ENCODE results near the gene GP2.
A peak's percentile ranks its signal among the peaks of the same experiment; 100 is the strongest.
"Not testable (repeated sequence)": the region's sequence is repeated elsewhere in the genome, so short reads cannot be mapped to it uniquely, and the experiment has no call there.

The GP2 gene

DNA sequence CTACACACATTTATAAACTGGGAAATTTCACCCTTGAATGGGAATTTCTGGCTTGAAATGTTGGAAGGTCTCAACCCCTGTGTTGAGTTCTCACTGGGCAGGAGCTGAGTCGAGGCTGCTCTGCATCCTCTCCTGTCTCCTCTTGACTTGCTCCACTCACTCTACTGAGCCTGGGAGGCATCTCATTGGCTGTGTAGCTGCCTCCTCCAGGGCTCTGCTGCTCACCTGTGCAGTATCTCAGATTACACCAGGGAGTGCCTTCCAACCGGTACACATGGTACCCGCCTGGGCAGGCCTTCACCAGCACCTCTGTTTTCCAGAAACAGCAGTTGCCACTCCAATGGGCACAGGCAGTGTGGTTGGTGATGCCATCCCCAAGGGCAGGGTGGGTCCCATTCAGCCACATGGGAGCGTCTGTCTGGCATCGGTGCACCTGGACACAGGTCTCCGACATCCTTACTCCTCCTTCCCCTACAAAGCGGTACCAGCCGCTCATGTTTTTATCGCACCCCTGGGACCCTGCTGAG lies 3.7 kb downstream of the GP2 start:
- peak; percentile 24 for DNase-seq

DNA sequence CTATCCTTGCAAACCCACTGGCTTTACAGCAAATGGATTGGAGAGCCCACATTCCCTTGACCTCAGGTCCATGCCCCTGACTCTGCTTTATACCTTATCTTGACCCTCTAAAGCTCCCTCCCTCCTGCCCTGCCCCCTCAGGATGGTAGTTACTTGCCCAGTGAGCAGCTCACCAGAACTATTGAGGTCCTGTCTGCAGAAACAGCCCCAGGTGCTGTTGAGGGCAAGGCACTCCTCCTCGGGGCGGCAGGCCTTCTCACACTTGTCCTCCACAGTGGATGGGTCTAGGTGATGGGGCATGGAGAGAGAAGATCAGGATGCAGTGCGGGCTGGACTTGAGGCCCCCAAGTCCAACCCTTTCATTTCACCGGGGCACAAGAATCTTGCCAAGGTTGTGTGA lies 4.6 kb downstream of the GP2 start:
- no peak for DNase-seq

GRCh38 chr16:20321671-20322070 lies 5.6 kb downstream of the GP2 start:
- DNase-seq: no peak

- DNase-seq: not testable (repeated sequence)
Observed at GRCh38 chr16:20321051-20321450, 6.3 kb downstream of the GP2 start.

DNA sequence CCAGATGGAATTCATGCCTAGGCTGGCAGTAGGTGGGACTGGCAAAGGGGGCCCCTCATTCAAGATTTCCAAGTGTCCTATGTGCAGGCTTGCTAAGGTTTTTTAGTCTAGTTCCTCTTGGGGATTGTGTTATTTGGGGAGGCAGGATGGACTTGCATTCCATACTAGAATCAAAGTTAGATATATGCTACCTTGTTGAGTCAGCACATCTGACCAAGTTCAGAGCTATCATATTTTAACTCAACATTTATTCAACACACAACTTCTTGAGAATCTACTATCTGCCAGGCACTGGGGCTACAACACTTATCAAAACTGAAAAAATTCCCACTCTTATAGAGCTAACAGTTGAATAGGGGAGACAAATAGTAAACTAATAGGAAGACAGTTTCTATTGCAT lies 6.7 kb downstream of the GP2 start:
- no peak for DNase-seq

GRCh38 chr16:20320178-20320577 lies 7.1 kb downstream of the GP2 start:
- DNase-seq: no peak

- DNase-seq: no peak
Observed at GRCh38 chr16:20319406-20319805, 7.9 kb downstream of the GP2 start.

DNA sequence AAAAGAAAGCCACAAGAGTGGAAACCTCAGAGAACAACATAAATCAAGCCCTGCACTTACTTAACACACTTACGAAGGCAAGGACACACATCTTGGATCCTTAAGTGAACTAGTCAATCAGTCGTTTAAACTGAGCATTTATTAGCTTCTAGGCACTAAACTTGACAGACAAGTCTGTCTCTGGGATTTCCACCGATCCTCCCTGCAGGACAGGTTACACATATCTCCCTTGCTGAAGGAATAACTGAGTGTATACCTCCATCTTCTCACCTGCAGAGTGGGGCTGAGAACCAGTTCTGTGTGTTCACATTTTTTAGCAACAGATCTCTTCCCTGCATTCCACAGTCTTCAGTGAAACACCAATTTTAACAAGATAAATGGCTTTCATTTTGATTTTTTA lies 8.9 kb downstream of the GP2 start:
- DNase-seq: no peak

DNA sequence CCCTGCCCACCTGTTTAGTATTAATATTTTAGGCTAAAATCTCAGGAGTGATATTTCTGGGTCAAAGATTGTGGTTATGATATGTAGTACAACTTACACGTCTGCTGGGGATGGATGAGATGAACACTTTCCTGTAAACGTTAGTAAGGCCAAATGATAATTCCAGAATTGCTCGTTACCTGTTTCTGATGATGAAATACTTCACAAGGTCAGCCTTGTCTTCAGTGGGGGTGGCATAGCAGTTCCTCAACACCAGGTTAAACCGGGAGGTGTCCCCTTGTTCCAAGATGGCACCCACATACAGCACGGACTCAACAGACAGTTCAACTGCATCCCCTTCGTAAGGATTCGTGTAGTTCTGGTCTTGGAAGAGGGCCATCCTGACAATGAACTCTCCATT lies 9.3 kb downstream of the GP2 start:
- DNase-seq: no peak

DNA sequence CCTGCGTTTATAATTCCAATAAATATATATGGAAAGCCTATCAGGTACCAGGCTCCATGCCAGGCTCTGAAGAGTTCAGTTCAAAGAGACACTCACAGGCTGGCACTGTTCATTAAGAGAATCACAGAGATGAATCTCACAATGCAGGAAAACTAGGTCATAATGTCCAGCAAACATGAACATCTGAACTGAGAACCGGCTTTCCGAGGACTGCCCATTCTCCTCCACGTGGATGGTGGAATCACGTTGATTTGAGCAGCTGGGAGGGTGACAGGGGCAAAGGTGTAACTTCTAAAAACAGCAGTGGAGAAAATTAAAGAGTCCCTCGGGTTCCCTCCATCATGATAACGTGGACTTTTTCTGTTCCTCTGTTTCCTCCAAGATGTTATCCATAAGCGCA lies 10.2 kb downstream of the GP2 start:
- no peak for DNase-seq

GRCh38 chr16:20316715-20317114 lies 10.6 kb downstream of the GP2 start:
- no peak for DNase-seq

DNA sequence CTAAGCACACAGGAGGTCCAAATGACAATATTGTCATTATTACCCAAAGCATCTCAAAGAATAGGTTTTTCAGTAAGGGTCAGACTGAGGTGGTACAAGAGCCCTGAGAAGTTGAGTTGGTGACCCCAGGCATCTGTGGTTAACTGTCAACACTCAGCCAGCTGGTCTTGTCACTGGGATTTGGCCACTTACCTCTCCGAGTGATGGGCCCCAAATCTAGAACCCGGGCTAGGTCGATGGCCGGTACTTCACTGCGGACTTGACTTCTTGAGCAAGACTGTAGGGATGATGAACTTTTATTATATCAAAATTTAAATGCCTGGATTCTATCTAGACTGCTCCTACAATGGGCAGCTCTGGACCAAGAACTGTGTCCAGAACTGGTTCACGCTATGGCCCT lies 11.5 kb downstream of the GP2 start:
- no peak for DNase-seq

GRCh38 chr16:20314575-20314974 lies 12.7 kb downstream of the GP2 start:
- DNase-seq: no peak

- no peak for DNase-seq
Observed at GRCh38 chr16:20313741-20314140, 13.6 kb downstream of the GP2 start.

DNA sequence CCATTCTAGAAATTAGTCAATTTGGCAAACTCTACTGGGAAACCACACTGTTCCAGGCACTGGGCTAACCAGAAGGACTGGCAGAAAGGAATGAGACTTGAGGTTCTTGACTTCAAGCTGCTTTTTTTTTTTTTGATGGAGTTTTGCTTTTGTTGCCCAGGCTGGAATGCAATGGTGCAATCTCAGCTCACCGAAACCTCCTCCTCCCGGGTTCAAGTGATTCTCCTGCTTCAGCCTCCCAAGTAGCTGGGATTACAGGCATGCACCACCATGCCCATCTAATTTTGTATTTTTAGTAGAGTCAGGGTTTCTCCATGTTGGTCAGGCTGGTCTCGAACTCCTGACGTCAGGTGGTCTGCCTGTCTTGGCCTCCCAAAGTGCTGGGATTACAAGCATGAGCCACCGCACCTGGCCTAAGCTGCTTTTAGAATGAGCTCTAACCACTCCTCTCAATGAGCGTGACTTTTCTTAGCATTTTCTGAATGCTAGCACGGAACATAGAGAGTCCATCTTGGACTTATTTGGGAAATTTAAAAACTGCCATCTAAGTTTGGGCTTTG lies 14.7 kb downstream of the GP2 start:
- DNase-seq: not testable (repeated sequence)

DNA sequence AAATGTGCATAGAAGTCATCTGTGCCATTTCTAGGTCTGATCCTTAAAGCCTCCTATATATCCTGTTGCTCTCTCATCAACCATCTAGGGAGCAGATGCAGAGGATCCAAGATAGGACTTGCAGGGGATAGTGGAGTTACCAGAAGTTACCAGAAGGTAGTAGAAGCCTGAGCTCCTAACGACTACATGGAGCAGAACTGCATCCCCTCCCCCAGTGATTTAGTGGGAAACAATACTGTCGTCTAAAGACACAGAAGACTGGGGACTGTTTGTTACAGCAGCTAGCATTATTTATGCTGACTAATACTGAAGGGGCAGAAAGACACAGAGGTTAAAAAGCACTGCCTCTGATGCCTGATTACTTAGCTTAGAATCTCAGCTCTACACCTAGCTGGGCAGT lies 15.8 kb downstream of the GP2 start:
- no peak for DNase-seq

DNA sequence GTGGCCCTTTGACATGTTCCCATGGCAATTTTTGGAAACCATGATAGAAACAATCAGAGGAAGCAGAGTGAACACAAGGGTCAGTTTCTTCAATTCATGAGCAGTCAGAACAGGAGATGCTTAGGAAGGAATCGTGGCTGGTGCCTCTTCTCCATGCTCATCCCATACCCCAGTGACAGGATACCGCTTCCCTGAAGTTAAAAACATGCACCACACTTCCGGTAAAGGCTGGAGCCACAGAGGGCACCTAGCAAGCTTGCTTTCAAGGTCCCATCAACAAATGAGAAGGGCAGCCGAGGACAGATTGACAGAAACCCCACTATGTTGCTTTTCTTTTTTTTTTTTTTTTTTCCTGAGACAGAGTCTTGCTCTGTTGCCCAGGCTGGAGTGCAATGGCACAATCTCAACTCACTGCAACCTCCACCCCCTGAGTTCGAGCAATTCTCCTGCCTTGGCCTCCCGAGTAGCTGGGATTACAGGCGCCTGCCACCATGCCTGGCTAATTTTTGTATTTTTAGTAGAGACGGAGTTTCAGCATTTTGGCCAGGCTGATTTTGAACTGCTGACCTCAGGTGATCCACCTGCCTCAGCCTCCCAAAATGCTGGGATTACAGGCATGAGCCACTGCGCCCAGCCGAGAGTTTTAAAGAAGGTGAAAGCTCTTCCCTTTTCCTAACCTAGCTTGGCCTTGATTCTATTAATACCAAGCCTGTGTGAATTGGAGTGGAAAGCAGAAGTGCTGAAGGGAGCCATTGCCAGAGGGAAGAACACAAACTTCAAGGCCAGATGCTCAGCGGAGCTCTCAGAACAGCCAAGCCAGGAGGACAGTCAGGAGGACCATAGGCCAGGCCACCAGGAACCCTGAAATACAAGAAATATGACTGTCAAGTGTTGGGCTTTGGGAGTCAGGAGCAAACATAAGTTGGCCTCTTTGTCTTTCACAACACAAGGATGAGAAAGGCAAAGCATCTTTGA lies 16.6 kb downstream of the GP2 start:
- no peak for DNase-seq

- DNase-seq: no peak
Observed at GRCh38 chr16:20309786-20310185, 17.5 kb downstream of the GP2 start.

GRCh38 chr16:20308801-20309590 lies 18.3 kb downstream of the GP2 start:
- DNase-seq: no peak

DNA sequence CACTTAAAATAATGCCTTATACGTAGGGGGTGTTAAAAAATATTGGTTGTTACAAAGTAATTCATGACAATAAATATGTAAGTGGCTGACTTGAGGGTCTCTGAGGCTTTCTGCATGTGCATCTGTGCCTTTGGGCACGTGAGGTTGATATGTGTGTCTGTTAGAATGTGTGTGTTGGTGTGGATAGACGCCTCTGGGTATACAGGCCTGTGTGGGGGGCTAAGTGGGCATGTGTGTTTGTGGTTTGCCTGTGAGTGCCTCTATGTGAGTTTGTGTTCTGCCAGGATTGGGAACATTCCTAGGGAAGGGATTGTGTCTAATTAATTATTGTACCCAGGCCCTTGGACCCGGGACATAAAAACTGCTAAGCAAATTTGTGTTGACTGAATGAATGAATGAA lies 19.0 kb downstream of the GP2 start:
- no peak for DNase-seq

DNA sequence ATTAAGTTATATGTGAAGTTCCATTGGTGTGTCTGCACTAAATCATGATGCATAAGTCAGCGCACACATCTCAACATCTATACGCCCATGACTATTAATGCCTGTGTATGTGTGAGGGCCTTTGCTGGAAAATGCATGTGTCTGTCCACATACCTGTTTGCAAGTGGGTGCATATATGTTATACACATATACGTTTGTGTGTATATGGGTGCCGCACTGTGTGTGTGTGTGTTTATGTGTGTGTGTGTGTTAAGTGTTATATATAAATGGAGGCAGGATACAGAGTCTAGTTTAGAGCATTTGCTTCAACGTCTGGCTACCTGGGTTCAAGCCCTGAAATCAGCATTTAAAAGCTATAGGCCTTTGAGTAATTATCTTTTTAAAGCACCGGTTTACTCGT lies 19.5 kb downstream of the GP2 start:
- no peak for DNase-seq

DNA sequence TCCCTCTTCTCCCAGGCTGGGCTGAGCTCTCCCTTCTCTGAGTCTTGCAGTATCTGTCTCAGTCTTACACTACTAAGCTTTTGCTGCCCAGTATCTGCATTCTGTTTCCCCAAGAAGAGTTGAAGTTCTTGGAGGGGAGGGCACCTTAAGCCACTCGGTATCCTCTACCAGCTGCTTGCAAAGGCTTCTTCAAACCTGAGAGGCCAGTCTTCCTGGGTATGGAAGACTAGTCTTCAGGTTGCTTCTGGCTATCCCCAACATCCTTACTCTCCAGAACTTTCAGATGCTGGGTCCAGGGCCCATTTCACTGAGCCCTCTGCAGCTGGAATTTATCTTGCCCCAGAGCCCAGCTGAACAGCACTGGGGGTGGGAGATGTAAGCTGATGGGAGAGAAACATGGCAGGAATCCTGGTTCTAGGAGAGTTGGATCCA lies 20.1 kb downstream of the GP2 start:
- no peak for DNase-seq

DNA sequence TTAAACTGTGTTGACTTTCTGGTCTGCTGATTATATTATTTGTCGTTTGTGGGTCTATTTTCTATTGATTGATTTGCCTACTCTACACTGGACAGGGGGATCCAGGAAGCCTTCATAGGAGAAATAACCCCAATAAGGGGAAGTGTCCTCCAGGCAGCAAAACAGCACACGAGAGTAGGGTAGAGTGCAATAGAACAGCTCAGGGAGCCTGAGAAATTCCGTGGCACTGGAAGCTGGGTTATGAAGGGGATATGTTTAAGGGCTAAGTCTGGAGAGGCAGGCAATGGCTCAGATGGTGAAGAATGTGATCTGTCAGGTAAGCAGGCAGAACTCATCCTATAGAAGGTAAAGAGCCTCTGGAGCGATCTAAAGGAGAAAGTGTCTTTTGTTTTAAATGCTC lies 20.9 kb downstream of the GP2 start:
- no peak for DNase-seq

GRCh38 chr16:20303012-20303411 lies 24.3 kb downstream of the GP2 start:
- DNase-seq: no peak

Measured in DMS79 treated with DMSO at 0.1 percent for 48 hours (cell line).